PC-3 (cell line): ENCODE results near the gene CHPF2. TPM values are rescaled to one million over a fixed set of nuclear protein-coding genes. Genes with fewer than 3 reads are reported as not detected.

Experiments
- ATAC-seq: fragments of 200-7000 bp; cut with Tn5 transposase; 2 replicates; pipeline ENCODE4 v1.9.1; 2020; ENCODE audit warnings: mild to moderate bottlenecking, moderate library complexity
- BruUV-seq: library from RNA; stranded (reverse); fragments of 400-500 nt; replicated peaks from 2 replicates; lab custom pipeline; 2021; lab: Mats Ljungman, UMichigan
- CTCF ChIA-PET: fragments of 300-600 bp; sonication (Branson Sonifier 250); formaldehyde crosslinking; loops from one replicate; lab custom pipeline; 2022; ENCODE audit warnings: antibody characterized with exemption; lab: Charles Lee
- POLR2A ChIA-PET: fragments of 300-600 bp; sonication (Branson Sonifier 250); formaldehyde crosslinking; loops from one replicate; lab custom pipeline; 2022; ENCODE audit warnings: antibody characterized with exemption; ENCODE audit not compliant: unreplicated experiment; lab: Charles Lee
- DNase-seq: peaks from one replicate; pipeline ENCODE4 v3.0.0-alpha.2; 2015
- H2AFZ ChIP-seq: fragments of 300-600 bp; sonication (generic); 2 replicates; pipeline ENCODE4 v1.6.0; 2016; ENCODE audit warnings: antibody characterized with exemption, low read length
- H3F3A ChIP-seq: fragments of 300-600 bp; sonication (generic); one replicate; pipeline ENCODE4 v1.6.0; 2017; ENCODE audit warnings: antibody characterized with exemption, low read length, control low read depth, mild to moderate bottlenecking; ENCODE audit not compliant: unreplicated experiment
- H3K27ac ChIP-seq: fragments of 300-600 bp; sonication (generic); 2 replicates; pipeline ENCODE4 v1.5.1; 2016; ENCODE audit warnings: mild to moderate bottlenecking, low read length
- H3K27me3 ChIP-seq: fragments of 300-600 bp; sonication (generic); 2 replicates; pipeline ENCODE4 v1.6.1; 2016; ENCODE audit warnings: low read length, mixed read lengths
- H3K36me3 ChIP-seq: fragments of 300-600 bp; sonication (generic); 2 replicates; pipeline ENCODE4 v1.6.1; 2016; ENCODE audit warnings: low read depth, mixed run types, low read length, mixed read lengths
- H3K4me1 ChIP-seq: fragments of 300-600 bp; sonication (generic); 2 replicates; pipeline ENCODE4 v1.5.1; 2016; ENCODE audit warnings: low read length; ENCODE audit not compliant: insufficient read depth
- H3K4me2 ChIP-seq: fragments of 300-600 bp; sonication (generic); 2 replicates; pipeline ENCODE4 v1.6.0; 2016; ENCODE audit warnings: low read length
- H3K4me3 ChIP-seq: fragments of 300-600 bp; sonication (generic); 2 replicates; pipeline ENCODE4 v1.5.1; 2016; ENCODE audit warnings: mild to moderate bottlenecking, low read length, mixed read lengths
- H3K79me2 ChIP-seq: fragments of 300-600 bp; sonication (generic); 2 replicates; pipeline ENCODE4 v1.6.1; 2017; ENCODE audit warnings: low read length, mixed read lengths
- H3K9ac ChIP-seq: fragments of 300-600 bp; sonication (generic); 2 replicates; pipeline ENCODE4 v1.6.0; 2016; ENCODE audit warnings: mild to moderate bottlenecking, low read length
- H3K9me2 ChIP-seq: fragments of 300-600 bp; sonication (generic); replicated peaks from 2 replicates; pipeline ENCODE4 v1.6.1; 2016; ENCODE audit warnings: mixed run types, low read length, mixed read lengths
- H3K9me3 ChIP-seq: fragments of 300-600 bp; sonication (generic); 2 replicates; pipeline ENCODE4 v1.6.1; 2016; ENCODE audit warnings: low read length, mixed read lengths
- H4K20me1 ChIP-seq: fragments of 300-600 bp; sonication (generic); 2 replicates; pipeline ENCODE4 v1.6.1; 2016; ENCODE audit warnings: low read length, mixed read lengths
- CTCF ChIP-seq: fragments of 300-600 bp; sonication (generic); conservative IDR thresholded peaks from 2 replicates; pipeline ENCODE4 v1.5.1; 2017; ENCODE audit warnings: antibody characterized with exemption, low read depth, mild to moderate bottlenecking, low read length
- EZH2 ChIP-seq: fragments of 300-600 bp; sonication (generic); IDR thresholded peaks from one replicate; pipeline ENCODE4 v1.6.1; 2017; ENCODE audit warnings: antibody characterized with exemption, mild to moderate bottlenecking, low read length; ENCODE audit not compliant: unreplicated experiment
- EZH2phosphoT487 ChIP-seq: fragments of 300-600 bp; sonication (generic); IDR thresholded peaks from 2 replicates; pipeline ENCODE4 v1.6.1; 2018; ENCODE audit warnings: mild to moderate bottlenecking, antibody characterized with exemption, low read length, borderline replicate concordance
- intact Hi-C: fragments of 100-400 bp; cut with micrococcal nuclease; formaldehyde crosslinking; loops from 2 replicates; pipeline ENCODE4 v1.9.0; 2023
- total RNA-seq: library from RNA; depleted of rRNA; stranded (reverse); fragments of >200 nt; gene quantifications from 2 replicates; pipeline ENCODE4 v1.2.3, GENCODE V29; 2014

CHPF2 gene
- total RNA-seq, 1 experiment from 2014 or later, result 30.1 TPM

DNA sequence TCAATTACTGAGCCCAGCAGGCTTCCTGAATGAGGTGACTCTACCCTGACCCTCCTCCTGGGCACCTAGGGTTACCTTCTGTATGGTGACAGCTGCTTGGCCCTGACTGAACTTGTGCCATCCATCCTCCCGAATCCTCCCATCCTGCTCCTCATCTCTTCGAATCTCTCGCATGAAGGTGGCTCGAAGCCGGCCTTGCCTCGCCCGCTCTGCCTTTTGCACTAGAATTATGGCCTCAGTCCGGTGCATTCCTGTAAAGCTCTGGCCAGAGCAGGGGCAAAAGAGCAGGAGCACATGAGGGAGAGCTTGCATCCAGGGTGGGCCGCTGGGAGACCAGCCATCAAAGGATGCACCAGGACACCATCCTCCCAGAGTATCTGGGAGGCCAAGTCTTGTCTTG, 29.4 kb upstream of the CHPF2 start:
- ATAC-seq, result no peak
- Histone ChIP-seq H3K27me3 (peaks cover 34% of the 10 kb centered on the region), H3K4me3 (no peak overlapping the region), H3K27ac (no peak overlapping the region), H3K9me3 (no peaks in the 10 kb centered on the region), H3K79me2 (no peaks in the 10 kb centered on the region), H4K20me1 (no peaks in the 10 kb centered on the region), H3K36me3 (no peaks in the 10 kb centered on the region), H3K4me2 (no peak overlapping the region), H3K9ac (no peak overlapping the region), H3K9me2 (no peaks in the 10 kb centered on the region), H3F3A (no peaks in the 10 kb centered on the region), H2AFZ (no peak overlapping the region), H3K4me1 (no peaks in the 10 kb centered on the region)
- no TSS peak for BruUV-seq
- TF ChIP-seq EZH2, result no peak
- no peak for TF ChIP-seq CTCF
- no peak for TF ChIP-seq EZH2phosphoT487
- POLR2A ChIA-PET, result no interaction called here
- CTCF ChIA-PET, result no interaction called here
- DNase-seq, result no peak
- intact Hi-C loops, result no loop called here

GRCh38 chr7:151204383-151205032, 27.8 kb upstream of the CHPF2 start:
- intact Hi-C loops, result no loop called here
- no peak overlapping the region for H3K4me2 ChIP-seq
- H3K9me3 ChIP-seq, result no peaks in the 10 kb centered on the region
- no peak overlapping the region for H3K27ac ChIP-seq
- ATAC-seq, result no peak
- no peaks in the 10 kb centered on the region for H3K4me1 ChIP-seq
- H3K79me2 ChIP-seq, result no peaks in the 10 kb centered on the region
- H3K36me3 ChIP-seq, result no peaks in the 10 kb centered on the region
- BruUV-seq, result no TSS peak
- POLR2A ChIA-PET, result no interaction called here
- CTCF ChIA-PET, result no interaction called here
- no peaks in the 10 kb centered on the region for H4K20me1 ChIP-seq
- H2AFZ ChIP-seq, result no peak overlapping the region
- no peak for DNase-seq
- H3K27me3 ChIP-seq, result peaks cover 26% of the 10 kb centered on the region
- no peak overlapping the region for H3K4me3 ChIP-seq
- H3K9me2 ChIP-seq, result no peaks in the 10 kb centered on the region
- TF ChIP-seq EZH2phosphoT487 (no peak), EZH2 (no peak), CTCF (no peak)
- no peak overlapping the region for H3K9ac ChIP-seq
- H3F3A ChIP-seq, result no peaks in the 10 kb centered on the region

- Histone ChIP-seq H3K27ac (no peak overlapping the region), H3K36me3 (no peaks in the 10 kb centered on the region), H3K9me2 (no peaks in the 10 kb centered on the region), H3F3A (no peaks in the 10 kb centered on the region), H4K20me1 (no peaks in the 10 kb centered on the region), H3K9ac (no peak overlapping the region), H3K4me2 (no peak overlapping the region), H3K27me3 (peaks cover 26% of the 10 kb centered on the region), H3K4me3 (no peak overlapping the region), H3K79me2 (no peaks in the 10 kb centered on the region), H2AFZ (no peak overlapping the region), H3K9me3 (no peaks in the 10 kb centered on the region), H3K4me1 (no peaks in the 10 kb centered on the region)
- ChIA-PET POLR2A (no interaction called here), CTCF (no interaction called here)
- no TSS peak for BruUV-seq
- no peak for ATAC-seq
- TF ChIP-seq EZH2phosphoT487, result no peak
- TF ChIP-seq CTCF, result no peak
- TF ChIP-seq EZH2, result no peak
- no peak for DNase-seq
- intact Hi-C loops, result no loop called here
Measured at GRCh38 chr7:151205730-151206129, 26.6 kb upstream of the CHPF2 start.
